ENCODE data around the gene CXXC5.

Gene CXXC5

DNA sequence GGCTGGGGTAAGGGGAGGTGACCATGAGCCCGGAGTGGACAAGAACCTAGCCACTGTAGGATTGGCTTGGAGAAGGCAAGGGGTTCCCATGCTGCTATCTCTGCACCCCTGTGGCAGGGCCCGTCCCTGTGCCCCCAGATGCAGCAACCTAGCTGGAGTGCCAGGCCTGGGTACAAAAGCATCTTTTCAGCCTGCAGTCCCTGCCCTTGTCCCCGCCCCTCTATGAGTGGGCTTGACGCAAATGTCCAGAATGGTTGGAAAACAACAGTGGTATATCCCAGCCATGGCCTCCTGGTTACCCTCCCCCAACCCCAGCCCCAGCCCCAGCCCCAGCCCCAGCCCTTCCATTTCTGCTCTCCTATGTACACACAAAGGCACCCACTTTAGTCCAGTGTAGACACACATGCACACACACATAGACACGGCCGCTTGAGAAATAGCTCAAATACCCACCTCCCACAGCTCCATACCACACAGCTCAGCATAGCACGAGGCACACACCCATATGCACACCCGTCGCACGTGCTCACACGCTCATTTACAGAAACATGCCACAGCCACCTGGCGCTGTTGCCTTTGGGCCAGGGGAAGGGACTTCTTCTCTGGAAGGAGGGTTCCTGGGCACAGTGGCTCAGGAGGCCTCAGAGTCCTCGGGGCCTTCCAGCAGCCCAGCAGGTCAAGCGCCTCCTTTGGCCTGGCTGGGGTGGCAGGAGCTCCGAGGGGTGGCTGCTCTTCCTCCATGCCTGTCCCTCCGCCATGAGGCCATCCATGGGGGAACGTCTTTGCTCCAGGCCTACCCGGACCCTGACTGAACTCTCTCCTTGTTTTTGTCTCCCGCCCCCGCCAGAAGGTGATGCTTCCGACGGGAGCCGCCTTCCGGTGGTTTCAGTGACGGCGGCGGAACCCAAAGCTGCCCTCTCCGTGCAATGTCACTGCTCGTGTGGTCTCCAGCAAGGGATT is 34.1 kb downstream of the CXXC5 start:
- DNase-seq = no peak

DNA sequence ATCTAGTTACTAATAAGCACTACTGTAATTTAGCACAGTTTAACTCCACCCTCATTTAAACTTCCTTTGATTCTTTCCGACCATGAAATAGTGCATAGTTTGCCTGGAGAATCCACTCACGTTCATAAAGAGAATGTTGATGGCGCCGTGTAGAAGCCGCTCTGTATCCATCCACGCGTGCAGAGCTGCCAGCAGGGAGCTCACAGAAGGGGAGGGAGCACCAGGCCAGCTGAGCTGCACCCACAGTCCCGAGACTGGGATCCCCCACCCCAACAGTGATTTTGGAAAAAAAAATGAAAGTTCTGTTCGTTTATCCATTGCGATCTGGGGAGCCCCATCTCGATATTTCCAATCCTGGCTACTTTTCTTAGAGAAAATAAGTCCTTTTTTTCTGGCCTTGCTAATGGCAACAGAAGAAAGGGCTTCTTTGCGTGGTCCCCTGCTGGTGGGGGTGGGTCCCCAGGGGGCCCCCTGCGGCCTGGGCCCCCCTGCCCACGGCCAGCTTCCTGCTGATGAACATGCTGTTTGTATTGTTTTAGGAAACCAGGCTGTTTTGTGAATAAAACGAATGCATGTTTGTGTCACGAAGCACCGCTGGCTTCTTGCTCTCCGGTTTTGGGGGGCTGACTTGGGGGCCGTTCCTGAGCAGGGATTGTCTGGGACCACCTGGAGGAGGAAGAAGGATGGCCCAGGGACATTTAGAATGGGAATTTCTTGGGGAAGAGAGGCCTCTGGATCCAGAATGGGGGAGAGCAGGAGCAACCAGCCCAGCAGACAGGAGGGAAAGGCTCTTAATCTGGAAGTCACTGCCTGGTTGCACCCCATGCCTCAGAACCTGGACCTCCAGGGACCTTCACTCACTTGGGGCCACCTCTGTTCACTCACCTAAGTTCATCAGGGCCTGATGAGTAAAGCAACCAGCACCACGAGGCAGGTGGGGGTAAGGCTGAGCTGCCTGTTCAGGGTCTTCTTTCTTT is 35.4 kb downstream of the CXXC5 start:
- DNase-seq = no peak

DNA sequence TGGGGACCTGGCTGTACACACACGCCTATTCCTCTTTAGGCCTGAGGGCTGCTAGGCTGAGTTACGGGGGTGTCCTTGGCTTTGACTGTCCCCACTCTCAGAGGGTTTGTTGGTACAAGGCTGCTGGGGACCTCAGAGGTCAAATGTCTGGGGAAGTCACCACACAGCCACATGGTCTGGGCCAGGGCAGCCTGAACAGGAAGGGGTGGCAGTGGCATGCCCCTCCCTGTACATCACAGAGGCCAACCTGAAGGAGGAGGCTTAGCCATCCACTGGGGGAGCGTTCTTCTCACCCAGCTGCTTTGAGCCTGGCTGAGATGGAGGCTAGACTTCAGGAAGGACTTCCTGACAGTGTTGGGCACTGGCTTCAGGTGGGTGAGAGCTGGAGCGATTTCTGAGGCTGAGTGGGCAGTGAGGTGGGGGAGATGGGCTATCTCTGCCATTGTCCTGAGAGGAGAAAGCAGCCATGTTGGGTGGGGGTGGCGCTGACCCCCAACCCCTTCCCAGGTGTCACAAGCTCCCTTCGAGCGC is 36.3 kb downstream of the CXXC5 start:
- DNase-seq = no peak

DNA sequence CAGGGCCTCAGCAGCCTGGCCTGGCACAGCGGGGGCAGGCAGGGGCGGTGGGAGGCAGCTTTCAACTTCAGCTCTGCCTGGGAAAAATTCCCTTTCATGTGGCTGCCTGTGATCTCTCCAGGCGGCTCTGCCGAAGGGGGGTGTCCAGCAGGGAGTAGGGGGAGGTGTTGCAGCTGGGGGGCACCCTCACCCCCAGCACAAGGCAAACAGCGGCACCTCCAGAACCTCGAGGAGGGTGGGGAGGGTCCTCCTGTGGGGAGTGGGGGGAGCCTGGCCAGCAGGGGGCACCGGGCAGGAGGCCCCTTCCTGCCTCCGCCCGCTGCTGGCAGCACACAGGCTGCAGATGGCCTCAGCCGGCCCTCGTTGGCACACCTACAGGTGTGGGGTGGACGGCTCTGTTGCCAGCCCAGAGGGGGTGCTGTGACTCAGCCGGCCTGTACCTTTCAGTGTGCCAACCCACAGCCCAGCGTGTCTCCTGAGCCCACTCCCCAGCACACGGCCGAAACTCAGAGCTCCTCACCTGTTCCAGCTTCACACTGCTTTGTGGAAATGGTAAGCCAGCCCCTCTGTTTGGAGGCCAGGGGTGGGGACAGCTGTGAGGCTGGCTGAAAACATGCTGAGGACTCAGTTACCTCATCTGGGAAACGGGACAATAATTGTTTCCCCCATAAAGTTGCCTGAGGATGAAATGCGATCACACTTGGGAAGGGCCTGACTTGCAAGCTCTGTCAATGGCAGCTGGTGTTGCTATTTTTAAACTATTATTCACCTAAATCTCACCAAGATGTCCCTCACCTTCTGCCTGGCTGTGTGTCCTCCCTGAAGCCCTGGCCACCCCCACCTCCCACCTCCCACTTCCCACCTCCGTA is 37.0 kb downstream of the CXXC5 start:
- DNase-seq = no peak

DNA sequence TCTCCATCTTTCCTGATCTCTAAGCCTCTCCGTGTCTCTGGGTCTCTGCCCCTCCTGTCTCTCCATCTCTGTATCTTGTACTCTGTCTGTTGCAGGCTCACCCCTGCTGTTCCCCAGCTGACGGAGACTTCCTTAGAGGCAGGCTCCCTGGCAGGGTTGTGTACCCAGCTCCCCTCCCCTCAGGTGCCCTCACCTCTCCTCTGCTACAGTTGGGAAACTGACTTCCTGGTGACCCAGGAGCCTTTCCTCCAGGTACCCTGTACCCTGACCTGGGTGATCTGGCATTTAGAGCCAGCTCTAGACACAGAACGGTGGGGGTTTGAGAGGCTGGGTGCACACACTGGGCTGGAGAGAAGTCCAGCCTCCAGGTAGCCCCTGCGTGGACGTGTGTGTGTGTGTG is 37.7 kb downstream of the CXXC5 start:
- no peak for DNase-seq

DNA sequence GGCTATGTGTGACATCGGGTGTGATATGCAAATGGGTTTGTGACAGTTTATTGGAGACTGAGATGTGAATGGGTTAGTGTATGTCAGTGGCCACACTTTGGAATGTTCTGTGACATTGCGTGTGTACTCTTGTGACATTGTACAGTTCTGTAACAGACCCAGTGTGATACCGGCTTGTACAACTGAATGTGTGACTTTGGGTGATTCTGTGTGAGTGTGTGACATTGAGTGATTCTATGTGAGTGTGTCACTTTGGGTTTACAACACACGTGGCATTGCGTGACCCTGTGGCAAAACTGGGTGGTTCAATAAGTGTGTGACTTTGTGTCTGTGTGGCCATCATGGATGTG is 38.2 kb downstream of the CXXC5 start:
- DNase-seq = no peak

DNA sequence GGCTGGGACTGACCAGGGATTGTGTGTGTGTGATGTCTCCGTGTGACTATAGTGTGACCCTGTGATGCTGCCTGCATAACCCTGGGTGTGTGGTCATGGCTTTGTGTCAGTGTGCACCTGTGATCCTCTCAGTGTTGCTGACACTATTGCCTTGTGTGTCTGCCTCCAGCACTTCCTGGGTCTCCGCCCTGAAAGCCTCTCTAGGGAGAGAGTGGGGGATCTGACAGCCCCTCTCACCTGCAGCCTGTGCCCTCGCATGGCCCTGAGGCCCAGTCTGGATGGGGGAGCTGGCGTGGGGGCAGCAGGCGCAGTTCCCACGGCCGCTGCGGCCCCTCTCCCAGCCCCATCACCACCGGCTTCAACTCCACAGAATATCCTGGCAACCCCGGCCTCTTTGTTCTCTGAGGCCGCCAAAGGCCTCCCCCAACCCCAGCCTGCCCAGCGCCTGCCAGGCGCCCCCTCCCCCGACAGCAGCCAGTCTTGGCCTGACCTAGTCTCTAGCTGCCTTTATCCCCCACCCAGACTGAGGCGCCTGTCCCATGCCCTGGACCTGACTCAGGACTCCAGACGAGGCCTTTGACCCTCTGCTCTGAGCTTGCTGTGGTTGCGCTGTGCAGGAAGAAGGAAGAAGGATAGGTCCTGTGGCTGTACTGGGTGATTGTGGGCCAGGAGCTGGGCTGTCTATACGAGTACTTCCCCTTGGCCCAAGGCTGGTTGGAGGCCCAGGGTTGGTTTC is 38.7 kb downstream of the CXXC5 start:
- no peak for DNase-seq

DNA sequence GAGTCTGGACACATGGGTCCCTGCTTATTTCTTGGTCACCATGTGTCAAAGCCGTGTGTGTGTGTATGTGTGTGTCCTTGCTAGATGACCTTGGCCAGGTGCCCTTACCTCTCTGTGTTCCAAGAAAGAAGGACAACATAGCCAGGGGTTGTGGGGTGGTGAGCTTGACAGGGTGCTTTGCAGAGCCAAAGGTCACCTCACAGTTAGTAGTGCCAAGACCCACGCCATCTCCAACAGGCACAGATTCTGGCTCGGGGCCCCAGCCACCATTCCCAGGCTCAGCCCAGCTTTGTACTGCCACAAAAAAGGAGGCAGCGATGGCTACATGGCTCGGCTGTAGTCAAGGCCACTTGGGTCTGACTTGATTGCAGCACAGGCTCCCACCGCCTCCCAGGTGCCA is 39.5 kb downstream of the CXXC5 start:
- no peak for DNase-seq

DNA sequence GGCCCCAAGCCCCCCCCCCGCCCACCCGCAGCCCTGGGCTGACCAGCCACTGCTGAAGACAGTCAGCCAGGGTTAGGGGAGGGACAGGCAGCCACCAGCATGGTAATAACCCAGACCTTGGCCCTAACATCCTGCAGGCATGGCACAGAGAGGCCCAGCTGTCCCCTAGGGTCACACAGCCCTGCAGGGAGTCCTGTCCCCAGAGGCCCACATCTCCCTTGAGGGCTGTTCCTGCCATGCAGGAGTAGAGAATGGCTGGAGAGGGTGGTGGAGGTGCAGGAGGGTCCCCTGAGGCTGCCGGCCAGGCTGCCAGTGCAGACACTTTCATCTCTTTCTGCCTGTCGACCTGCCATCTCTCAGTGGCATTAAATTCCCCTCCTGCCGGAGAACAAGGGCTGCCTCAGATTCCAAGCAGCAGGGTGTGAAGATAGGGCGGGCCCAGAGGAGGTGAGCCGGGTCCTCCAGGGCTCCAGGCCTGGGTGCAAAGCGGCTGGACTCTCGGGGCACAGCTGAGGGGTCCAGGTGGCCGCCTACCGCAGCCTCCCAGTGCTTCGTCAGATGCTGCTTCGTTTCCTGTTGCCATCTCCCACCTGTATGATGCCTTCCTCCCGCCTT is 40.0 kb downstream of the CXXC5 start:
- DNase-seq = no peak

DNA sequence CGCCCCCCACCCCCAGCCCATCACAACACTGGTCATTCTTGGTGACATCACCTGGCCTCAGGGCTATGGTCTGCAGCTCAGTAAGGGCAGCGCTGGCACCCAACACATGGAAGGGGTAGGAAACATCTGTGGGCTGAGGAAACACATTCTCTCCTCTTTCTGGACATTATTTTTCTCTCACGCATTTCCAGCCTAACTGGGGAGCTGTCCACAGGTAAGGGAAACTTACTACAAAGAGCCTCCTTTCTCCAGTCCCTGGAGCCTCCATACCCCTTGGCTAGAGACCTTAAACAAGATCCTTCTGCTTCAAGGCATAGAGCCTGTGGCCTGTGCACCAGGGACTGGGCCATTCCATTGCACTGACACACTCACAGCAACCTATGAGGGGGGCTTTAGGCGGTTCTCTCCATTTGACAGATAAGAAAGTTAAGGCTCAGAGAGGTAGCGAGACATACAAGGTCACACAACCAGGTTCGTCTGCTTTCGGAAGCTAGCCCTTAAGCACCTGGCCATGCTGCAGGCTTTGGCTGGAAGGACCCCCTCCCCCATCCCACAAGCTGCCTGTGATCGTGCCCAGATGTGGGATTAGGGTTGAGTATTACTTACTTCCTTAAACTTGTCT is 40.7 kb downstream of the CXXC5 start:
- no peak for DNase-seq

DNA sequence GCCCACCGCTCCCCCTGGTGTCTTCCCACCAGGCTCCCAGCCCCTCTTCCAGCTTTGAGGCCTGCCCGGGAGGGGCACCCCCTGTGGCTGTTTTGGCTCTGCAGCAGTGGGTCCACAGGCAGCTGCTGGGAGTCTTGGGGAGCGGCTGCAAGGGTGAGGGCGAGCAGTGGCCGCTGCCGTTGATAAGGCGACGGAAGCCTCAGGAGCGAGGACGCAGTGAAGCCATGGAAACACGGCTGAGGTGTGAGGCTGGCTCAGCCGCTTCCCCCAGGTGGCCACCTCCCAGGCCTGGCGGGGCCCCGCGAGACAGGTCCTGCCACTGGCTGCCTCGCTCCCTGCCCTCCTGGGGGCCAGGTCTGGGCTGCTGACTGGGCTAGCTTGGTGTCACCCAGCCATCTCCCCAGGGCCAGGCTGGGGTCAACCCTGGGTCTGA is 41.5 kb downstream of the CXXC5 start:
- DNase-seq = no peak

DNA sequence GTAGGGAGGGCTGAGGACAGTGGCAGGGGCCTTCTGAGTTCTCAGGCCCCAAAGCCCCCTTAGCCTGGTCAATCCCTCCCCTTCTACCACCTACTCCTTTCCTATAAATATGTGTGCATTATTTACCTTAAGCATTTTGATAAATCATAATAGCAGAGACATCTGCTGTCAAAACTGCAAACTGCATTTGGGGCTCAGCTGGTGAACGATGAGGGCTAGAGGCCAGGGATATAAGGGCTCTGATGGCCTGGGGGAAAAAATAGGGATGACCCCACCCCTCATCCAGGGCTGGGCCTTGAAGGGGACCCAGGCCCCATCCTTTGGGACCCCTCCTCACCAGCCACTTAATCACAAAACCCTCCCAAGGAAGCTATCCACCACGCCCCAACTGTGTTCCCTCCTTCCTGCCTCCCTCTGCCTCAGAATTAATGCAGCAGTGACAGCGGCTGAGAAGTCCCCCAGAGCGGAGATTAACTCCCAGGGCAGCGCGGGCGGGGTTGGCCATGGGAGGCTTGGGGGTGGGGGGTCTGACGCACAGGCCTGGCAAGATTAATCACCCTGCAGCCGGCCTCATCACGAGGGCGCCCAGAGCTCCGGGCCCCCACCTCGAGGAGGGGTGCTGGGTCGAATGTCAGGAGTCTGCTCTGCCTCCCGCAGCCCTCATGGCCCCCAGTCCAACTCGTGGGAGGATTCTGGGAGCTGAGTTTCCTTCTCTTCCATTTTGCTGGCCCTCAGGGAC is 42.1 kb downstream of the CXXC5 start:
- DNase-seq = peak; percentile 69

DNA sequence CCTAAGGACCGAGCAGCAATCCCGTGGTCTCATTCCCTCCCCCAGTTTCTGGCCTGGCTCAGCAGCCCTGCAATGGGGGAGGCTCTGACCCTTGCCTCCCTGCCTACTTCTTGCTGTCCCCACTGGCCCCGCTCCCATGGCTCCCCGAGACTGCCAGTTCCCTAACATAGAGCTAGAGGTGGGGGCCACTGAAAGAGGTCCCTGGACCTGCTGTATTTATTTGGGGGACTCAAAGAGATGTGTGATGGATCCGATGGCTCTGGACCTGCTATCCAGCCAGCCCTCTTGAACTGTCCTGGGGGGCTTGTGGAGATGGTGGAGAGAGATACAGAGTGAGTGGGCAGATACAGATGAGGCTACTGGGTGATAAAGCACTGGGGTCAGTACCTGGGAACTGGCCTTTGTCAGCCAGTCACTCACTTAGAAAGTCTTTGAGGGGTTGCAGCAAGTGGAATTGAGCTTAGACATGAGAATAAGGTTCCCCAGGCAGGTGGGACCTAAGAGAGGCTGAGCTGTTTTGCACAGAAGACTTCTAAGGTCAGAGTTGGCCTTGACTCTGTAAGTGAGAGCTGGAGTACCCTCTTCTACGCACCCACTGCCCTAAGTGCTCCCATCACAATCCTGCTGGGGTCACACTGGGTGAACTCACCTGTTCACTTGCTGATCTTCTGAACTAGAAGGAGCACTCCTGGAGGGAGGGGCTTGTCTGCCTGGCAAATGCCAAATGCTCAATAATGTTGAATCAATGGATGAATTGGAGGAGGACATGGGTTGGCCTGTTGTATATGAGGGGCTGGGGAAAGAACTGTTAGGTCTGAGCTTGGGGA is 42.9 kb downstream of the CXXC5 start:
- no peak for DNase-seq

DNA sequence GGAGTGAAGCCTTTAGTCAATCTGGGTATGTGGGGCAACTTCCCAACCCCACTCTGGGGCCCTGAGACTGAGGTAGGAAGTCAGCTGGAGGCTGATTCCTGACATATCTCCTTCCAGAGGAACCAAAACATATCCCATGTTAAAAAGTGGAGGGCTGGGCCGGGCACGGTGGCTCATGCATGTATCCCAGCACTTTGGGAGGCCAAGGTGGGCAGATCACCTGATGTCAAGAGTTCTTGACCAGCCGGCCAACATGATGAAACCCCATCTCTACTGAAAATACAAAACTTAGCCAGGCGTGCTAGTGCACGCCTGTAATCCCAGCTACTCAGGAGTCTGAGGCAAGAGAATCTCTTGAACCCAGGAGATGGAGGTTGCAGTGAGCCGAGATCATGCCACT is 44.0 kb downstream of the CXXC5 start:
- DNase-seq = no peak

DNA sequence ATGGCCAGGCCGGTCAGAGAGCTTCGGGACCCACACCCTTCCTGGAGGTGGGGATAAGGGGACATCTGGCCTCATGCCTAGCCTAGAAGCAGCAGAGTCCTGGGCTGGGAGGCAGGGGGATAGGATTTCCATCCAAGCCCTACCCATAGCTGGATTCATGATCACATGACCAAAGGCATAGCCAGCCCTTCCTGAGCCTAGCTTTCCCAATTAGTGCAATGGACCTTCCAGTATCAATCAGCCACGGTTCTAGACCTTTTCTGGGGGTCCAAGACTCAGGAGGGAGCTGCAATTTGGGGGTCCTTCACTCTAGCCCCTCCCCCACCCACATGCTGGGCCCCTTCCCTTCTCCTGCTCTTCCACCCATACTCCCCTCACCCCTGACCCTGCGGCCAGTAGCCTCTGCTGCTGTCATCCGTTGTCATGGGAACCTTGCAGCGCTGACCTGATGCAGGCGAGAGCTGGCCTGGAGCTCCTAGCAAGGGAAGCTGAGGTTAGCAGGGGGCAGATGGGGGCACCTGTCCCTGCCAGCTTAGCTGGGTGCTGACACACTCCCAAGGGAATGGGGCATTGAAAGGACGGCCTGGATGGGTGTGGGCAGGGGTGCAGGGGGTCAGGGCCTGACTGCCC is 44.6 kb downstream of the CXXC5 start:
- no peak for DNase-seq

DNA sequence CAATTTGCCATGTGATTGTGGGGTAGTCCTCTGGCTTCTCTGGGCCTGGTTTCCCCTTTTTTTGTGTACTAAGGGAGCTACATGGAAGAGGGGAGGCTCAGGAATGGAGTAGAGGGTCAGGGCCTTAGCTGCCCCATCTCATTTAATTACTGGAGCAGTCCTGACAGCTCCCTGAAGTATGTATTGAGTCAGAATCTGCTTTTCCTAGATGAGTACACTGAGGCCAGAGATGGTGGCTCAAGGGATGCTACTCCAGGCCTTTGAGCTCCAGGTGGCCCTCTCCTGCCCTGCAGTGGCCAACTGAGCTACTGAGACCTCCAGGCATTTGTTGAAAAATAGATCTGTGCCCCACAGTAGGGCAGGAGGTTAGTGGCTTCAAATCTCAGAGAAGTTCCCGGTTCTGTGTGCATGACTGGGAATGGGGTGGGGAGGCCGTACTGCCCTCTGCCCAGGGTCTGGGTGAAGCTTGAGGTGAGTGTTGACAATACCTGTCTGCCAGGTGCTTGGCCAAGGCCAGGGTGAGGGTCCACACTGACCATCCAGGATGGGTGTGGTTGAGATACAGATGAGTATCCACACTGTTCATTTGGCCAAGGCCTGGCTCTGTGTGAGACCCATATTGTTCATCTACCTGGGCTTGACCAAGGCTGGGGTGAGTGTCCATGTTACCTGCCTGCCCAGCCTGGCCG is 45.7 kb downstream of the CXXC5 start:
- no peak for DNase-seq

DNA sequence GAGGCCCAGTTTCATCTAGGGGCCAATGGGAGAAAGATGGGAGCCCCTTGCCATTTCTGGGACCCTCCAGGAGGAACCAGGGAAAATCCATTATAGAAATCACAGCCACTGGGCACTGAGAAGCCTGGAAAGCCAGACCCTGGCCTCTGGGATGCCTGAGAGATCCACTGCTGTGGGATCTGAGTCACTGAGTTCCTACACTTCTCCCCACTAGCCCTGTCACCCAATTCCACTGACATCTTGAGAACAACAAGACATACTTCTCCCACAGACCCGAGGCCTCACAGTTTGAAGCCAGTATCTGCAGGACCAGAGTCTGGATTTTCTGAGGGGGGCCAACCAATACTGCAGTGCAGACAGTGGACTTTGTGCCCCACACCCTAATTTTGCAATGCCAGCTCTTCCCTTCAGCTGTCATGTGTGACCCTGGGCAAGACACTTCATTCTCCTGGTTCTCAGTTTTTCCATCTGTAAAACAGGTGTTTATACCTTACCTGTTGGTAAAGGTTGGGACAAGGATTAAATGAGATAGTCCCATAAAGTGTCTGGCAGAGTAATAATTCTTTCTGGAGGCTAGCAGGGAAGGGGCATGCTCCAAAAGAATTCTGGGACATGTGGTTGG is 46.5 kb downstream of the CXXC5 start:
- no peak for DNase-seq
